OCI-M1 (cell line): ENCODE measurements around the gene ESRP2.

ENCODE experiments used
- DNase-seq: peaks from one replicate; lab custom pipeline; 2025; lab: John Stamatoyannopoulos, UW

The ESRP2 gene

DNA sequence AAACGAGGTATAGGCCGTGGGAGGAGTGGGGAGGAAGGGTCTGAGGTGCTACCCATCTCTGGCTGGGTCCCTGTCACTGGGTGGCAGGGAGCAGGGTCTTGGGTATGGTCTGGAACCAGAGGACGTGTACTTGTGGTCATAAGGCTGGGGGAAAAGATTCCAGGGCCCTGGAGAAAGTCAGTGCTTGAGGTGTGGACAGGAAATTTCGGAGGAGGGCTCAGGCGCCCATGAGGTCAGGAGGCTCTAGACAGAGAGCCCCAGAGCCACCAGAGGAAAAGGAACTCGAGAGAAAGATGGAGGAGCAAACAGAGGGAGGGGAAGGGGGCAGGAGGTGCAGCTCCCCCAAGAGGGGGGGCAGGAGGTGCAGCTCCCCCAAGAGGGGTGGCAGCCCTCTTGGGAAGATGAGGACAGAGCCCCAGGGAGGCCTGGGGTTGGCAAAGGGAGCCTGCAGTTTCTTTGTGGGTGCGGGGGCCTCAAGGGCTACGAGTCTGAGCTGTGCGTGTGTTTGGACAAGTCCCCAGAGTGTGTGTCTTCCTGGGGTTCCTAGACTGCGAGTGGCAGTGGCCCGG lies 27.7 kb upstream of the ESRP2 start:
- DNase-seq, result no peak

DNA sequence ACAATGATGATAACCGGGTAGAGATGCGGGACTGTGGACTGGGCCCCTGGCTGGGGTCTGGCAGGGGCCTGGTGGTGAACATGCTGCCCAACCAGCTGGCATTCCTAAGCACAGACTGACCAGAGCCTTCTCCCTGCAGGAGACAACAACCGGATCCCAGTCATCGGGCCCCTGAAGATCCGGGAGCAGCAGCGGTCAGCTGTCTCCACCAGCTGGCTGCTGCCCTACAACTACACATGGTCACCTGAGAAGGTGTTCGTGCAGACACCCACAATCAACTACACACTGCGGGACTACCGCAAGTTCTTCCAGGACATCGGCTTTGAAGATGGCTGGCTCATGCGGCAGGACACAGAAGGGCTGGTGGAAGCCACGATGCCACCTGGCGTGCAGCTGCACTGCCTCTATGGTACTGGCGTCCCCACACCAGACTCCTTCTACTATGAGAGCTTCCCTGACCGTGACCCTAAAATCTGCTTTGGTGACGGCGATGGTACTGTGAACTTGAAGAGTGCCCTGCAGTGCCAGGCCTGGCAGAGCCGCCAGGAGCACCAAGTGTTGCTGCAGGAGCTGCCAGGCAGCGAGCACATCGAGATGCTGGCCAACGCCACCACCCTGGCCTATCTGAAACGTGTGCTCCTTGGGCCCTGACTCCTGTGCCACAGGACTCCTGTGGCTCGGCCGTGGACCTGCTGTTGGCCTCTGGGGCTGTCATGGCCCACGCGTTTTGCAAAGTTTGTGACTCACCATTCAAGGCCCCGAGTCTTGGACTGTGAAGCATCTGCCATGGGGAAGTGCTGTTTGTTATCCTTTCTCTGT lies 23.3 kb upstream of the ESRP2 start:
- DNase-seq, result no peak

DNA sequence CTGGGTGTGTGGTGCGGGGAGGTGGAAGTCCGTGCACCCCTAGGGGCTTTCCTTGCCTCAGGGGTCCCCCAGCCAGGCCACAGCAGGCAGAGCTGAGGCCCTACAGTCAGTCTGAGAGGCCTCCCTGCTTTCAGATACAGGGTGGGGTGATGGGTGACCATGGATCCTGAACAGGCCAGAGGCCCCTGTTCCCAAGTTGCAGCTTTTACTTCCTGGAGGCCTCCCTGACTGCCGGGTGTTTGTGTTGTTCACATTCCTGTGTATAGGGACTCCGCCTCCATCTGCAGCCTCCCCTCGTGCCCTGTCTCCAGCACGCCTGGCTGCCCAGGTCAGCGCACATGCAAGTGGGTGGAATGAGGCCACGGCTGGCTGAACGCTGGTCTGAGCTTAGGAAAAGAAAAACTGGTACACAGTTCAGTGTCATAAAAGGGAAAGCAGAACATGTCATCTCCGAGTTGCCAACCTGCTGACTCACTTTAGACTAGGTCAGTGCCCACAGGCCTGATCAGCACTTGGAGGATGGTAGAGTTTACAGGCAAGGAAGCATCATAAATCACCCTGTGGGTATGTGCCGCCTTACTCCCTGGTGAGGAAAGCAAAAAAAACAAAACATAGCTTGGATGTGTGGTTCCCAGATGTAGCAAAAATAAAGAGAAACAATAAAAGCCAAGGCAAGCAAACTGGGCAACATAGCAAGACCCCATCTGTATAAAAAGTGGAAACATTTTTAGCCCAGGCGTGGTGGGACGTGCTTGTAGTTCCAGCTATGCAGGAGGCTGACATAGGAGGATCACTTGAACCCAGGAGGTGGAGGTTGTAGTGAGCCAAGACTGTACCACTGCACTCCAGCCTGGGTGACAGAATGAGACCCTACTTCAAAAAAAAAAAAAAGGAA lies 22.2 kb upstream of the ESRP2 start:
- DNase-seq, result no peak

DNA sequence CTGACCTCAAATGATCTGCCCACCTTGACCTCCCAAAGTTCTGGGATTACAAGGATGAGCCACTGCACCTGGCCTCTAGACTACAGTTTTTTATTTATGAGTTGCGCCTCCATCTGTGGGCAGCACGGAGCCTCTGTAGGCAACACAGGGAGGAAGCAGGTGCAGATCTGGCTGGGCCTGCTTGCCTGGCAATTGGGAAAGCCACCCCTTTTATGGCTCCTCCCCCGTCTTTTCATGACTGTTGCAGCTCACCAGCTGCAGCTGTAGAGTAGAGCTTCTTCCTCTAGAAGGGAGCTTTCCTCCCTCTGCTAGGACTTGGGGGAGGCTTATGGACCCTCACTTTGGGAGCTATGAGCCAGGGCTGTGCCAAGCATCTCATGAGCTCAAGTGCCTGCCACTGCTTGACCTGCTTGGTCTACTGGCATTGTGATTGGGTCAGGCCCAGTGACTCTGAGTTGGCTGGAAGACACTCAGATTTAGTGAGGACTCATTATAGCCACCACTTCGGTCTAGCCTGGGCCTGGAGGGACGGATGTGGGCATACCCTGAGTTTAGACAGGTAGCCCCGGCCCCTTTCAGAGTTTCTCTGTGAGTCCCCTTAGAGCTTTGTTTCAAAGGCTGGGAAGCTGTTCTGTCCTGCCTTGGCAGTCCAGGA lies 21.5 kb upstream of the ESRP2 start:
- DNase-seq, result no peak

DNA sequence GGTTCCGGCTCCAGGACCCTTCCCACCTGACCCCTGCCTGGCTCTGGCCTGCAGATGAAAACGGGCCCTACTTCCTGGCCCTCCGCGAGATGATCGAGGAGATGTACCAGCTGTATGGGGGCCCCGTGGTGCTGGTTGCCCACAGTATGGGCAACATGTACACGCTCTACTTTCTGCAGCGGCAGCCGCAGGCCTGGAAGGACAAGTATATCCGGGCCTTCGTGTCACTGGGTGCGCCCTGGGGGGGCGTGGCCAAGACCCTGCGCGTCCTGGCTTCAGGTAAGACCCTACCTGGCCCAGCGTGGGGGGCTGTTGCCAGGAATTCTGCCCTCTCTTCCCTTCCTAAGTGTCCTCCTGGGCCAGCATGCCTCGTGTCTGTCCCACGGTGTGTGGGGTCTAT lies 19.8 kb upstream of the ESRP2 start:
- no peak for DNase-seq

DNA sequence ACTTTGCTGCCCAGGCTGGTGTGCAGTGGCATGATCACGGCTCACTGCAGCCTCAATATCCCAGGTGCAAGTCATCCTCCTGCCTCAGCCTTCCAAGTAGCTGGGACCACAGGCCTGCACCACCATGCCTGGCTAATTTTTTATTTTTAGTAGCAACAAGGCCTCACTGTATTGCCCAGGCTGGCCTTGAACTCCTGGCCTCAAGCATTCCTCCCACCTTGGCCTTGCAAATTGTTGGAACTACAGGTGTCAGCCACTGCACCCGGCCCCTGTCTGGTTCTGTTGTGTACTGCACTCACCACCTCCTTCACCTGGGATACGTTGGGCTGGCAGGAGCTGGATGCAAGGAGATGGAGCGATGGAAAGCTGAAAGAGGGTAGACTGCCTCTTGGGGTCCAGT lies 17.8 kb upstream of the ESRP2 start:
- DNase-seq, result no peak

DNA sequence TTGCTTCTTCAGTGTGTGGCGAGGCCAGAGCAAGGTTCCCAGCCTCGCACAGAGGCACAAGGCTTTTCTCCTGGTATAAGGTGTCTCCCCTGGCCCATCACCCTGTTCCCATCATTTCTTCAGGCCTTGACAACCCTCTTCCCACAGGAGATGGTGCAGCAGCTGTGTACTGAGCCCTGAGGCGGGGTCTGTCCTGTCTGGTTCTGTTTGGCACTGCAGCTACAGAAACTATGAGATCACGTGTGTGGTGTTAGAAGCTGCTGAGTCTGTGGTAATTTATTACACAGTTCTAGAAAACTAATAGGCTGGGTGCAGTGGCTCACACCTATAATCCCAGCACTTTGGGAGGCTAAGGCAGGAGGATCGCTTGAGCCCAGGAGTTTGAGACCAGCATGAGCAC lies 16.5 kb upstream of the ESRP2 start:
- no peak for DNase-seq

DNA sequence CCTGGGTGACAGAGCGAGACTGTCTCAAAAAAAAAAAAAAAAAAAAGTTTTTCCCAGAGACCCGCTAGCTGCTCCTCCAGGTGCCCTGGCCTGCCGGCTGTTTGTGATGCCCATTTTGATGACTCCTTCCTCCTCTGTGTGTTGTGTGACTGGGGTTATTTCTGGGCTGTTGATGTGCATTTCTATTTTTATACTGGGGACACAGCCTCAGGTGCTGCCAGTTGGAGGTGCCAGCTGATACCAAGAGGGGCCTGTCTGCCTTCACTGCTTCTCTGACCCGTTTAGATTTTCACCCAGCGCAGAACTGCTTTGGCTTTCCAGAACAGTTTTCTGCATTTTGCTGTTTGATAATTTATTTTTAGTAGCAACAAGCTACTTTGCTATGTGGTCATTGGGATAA lies 15.9 kb upstream of the ESRP2 start:
- DNase-seq, result no peak

DNA sequence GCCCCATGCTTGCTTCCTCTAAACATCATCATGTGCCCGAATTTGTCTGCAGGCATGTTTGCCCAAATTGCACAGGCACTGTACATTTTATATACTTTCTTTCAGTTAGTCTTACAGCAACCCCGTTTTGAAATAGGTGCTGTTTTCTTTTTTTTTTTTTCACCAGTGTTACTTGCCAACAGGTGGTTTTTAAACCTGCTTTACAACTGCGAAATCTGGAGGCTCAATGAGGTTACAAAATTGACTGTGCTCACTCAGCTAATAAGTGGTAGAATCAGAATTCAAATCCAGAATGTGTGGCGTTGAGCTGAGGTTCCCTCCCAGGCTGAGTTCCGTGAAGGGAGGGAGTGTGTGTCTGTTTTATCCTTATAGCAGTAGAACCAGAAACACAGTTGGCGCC lies 15.0 kb upstream of the ESRP2 start:
- DNase-seq, result no peak

DNA sequence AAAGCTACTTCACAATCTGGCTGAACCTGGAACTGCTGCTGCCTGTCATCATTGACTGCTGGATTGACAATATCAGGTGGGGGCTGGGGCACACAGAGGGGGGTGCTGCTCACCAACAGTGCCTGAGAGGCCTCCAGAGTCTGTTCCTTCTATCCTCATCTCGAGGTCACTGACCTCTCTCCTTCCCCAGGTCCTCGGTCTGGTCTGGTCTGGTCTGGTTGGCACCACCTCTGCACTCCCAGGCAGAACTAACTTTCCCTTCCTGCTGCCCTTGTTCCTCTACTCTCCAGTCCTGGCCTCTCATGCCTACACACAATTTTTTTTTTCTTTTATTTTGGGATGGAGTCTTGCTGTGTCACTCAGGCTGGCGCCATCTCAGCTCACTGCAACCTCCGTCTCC lies 13.4 kb upstream of the ESRP2 start:
- no peak for DNase-seq

DNA sequence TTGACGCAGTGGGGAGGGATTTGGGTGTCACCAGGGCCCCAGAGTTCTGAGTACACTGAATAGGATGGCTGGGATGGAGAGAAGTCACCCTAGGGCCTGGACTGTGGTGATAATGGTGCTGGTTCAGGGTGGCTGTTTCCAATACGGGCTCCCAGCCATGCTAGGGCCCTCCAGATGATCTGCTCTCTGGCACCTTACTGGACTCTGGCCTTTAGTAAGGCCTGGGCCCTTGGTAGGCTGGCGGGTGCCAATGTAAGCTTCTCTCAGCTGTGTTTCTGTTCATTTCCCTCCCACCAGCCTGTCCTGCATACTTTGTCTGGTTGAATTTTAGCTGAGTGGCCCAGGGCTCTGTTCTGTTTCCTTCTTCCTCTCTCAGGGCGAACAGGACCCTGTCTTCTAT lies 12.0 kb upstream of the ESRP2 start:
- no peak for DNase-seq

DNA sequence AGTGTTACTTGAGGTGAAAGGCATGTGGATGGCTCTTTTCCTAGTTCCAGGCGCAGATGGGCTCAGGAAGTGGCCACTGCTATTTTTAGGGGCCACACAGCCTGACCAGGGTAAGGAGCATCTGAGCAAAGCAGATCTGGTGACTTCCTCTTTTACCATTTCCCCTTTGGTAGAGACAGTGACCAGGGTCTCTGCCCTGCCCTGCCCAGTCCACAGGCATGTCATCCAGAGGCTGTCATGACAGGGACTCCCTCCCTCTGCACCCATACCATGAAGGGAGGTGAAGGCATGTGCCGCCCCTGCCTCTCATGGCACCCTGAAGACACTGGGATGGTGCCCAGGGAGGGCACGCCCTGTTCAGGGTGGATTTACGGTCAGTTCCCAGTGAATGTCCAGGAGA lies 11.5 kb upstream of the ESRP2 start:
- peak; percentile 65 for DNase-seq

DNA sequence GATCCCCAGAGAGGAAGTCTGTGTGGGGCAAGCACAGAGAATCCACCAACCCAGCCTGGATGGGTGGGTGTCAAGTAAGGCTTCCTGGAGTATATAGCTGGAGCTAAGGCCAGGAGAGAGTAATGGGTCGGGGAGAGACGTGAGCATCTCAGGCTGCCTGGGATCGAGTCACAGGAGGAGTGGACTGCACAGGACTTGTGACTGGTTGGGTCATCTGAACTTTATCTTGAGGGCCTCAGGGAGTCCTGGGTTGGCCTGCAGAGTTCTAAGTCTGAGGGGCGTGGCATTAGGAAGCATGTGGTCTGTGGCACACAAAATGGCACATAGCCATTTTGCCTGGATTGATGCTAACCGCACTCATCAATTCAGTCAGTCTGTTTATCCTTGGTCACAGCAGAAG lies 10.7 kb upstream of the ESRP2 start:
- peak; percentile 54 for DNase-seq

DNA sequence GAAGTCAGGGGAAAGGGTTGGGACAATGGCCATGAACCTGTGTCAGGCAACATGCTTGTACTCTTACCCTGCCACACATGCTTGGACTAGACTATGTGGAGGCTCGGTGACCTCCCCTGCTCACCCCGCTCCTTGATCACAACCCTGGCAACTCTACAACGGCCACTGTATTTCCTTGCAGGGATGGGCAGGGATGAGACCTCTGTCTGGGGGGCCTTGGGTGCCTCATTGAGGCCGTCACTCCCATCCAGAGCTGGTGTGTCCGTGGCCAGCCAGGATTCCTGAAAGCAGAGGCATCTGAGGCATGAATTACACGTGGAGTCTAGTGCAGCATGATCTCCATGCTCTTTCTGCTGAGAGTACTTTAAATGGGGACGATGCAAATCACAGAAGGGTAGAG lies 10.2 kb upstream of the ESRP2 start:
- no peak for DNase-seq

DNA sequence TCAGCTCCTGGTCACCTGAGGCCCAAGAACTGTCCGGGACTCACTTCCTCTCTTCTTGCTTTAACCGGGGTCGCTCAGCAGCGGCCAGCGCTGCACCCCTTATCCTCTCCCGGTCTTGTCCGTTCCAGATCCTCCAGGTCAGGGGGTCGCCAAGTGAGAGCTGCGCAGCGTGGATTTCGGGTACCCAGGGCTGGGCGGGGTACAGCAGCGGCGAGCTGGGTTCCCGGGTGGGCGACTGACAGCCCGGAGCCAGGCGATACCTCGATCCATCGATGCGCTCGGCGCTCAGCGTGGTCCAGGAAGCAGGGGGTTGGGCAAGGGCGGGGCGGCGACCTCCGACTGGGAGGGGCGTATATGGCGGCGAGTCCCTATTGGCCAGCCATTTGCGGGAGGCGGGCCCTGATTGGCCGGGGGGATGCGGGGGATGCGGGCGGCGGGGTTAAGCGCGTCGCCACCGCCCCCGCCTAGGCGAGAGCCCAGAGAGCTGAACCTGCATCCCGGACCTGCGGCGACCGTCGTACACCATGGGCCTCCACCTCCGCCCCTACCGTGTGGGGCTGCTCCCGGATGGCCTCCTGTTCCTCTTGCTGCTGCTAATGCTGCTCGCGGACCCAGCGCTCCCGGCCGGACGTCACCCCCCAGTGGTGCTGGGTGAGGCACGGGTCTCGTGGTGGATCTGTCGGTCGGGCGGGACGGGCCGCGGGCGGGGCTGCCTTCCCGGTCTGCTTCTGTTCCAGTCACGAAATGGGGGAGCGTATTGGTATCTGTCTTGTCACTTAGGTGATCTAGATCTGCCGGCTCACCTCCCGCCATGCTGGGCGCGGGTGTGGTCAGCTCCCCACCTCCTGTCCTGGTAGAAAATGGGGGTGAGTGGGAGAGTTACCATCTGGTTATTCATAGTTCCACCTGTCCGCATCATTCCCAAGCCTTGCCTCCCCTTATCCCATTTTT lies 9.3 kb upstream of the ESRP2 start, which contains the start of gene PLA2G15:
Gene PLA2G15, plus strand, starts transcription at position 471 of the 951 bp plus-strand sequence. Its CDS starts 54 bp downstream, at position 525.
- DNase-seq, result peak; percentile 93

DNA sequence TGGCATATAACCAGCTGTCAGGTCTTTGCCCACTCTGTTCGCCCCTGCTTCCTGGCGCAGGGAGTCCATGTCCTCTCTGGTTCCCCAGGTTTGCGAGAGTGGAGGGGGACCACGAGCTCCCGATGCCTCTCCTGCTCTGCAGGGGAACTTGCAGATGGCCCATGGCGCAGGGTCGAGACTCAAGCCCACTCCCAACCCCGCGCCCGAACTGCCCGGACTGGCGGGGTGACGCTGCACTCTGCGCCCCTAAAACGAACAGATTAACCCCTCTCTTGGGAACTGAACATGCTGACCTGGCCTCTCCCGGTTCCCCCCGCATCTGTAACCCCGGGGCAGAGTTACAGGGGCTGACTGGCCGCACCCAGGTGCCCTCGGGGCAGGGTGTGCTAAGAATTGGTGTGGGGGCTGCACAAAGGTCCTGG lies 8.6 kb upstream of the ESRP2 start:
- DNase-seq, result no peak

DNA sequence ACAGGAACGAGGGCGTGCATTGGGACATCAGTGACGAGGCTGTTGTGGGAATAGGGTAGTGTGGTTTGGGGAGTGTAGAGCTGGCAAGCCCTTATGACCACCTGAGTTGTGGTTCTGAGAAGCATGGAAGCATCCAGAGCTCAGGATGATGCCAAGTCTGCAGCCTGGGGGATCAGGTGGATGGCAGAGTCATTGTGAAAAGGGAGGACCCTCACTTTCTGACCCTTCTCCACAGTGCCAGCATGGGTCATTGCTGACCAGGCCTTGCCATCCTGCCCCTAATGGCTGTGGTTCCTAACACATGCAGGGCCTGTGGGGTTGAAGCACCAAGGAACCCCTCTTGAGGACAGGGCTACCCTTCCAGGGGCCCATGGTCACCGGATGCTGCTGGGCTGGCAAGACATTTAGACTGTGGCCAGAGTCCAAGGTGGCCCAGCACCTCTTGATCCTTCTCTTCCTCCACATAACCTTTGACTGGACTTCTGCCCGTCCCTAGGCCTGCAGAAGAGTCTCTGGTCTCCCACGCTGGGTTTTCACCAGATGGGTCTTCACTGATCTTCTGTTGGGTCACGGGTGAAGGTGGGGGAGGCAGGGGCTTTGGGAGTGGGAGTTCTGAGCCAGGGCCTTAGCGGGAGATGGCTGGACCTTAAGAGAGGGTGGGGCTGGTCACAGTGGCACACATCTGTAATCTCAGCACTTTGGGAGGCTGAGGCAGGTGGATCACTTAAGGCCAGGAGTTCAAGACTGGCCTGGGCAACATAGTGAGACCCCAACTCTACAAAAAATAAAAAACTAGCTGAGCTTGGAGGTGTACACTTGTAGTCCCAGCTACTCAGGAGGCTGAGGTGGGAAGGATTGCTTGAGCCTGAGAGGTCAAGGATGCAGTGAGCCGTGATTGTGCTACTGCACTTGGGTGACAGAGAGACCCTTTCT lies 7.3 kb upstream of the ESRP2 start:
- no peak for DNase-seq

DNA sequence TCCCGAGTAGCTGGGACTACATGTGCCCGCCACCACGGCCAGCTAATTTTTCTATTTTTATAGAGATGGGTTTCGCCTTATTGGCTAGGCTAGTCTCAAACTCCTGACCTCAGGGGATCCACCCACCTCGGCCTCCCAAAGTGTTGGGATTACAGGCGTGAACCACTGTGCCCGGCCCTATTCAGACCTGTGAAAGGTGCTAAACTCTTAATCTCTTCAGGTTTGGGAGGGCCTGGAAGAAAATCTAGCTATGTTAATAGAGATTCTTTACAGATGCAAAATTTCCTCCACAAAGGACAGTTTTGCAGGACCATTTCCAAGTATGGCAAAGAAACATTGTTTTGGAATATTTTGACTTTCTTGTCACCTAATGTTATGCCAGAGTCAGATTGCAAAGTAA lies 6.2 kb upstream of the ESRP2 start:
- DNase-seq, result no peak

DNA sequence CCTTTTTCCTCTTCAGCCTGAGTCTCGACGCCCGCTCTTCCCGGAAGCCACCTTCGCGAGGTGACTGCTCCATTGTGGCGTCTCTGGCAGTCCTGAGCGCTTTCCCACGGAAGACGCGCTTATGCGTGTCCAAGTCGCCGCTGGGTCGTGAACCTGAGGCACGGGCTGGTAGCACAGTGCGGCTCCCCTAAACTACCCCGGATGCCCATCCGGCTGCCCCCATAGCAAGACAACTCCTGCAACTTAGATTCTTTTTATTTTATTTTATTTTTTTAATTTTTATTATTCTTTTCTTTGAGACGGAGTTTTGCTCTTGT lies 2.1 kb upstream of the ESRP2 start:
- DNase-seq, result no peak
